ENCODE results near the gene LTA. TPM values are rescaled to one million over a fixed set of nuclear protein-coding genes. Genes with fewer than 3 reads are reported as not detected.

LTA gene
- total and polyA plus RNA-seq, 2 experiments from 2014 or later = not detected

DNA sequence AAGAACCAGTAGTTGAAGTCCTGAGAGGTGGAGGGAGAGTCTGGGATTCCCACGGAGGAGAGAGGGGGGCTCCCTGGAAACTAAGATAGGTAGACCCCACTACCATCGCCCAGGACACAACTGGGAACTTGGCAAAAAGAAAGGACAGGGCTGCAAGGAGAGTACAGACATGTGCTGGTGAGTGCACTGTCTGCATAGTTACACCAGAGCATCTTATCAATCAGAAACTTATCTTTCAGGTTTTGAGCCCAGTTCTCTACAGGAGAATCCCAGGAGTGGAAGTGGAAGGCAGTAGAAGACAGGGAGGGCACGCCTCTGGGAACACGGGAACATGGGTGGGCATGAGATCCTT is 12.5 kb upstream of the LTA start:
- Histone ChIP-seq H3K4me3 (no peak overlapping the region), H2AFZ (no peak overlapping the region), H3K27ac (ENCODE audit: low read depth) (no peak overlapping the region), H3K79me2 (replicated peaks; ENCODE audit: insufficient read depth) (no peaks in the 10 kb centered on the region), H3K9me2 (ENCODE audit: insufficient read depth) (no peaks in the 10 kb centered on the region), H3K4me1 (ENCODE audit: insufficient read depth) (peaks cover 3% of the 10 kb centered on the region; the same call in 1 of the 2 replicates), H3F3A (replicated peaks; ENCODE audit: low read depth) (0 out of 2 replicates have a peak, but pooled peaks cover 2% of the 10 kb centered on the region), H4K20me1 (replicated peaks; ENCODE audit: insufficient read depth) (no peaks in the 10 kb centered on the region), H3K27me3 (ENCODE audit: insufficient read depth) (no peaks in the 10 kb centered on the region), H3K4me2 (no peak overlapping the region), H3K36me3 (ENCODE audit: insufficient read depth) (no peaks in the 10 kb centered on the region)
- Mint-ChIP-seq H3K9me3 (no peaks in the 10 kb centered on the region; the same call in 2 of the 3 replicates), H3K4me1 (peaks cover 18% of the 10 kb centered on the region), H3K27me3 (ENCODE audit: insufficient read depth, low read depth, poor library complexity) (peaks cover 3% of the 10 kb centered on the region), H3K27ac (peak overlapping the region; percentile 76; the same call in 1 of the 2 replicates), H3K4me3 (no peak overlapping the region; the same call in 2 of the 3 replicates), H3K36me3 (ENCODE audit: low read depth) (peaks cover 25% of the 10 kb centered on the region)
- DNase-seq (ENCODE audit: low spot score) (no peak), ATAC-seq (no peak)
- no peak for TF ChIP-seq JUNB (IDR thresholded peaks at IDR 0.05; ENCODE audit: unreplicated experiment)
- no peak for TF ChIP-seq EZH2 (IDR thresholded peaks at IDR 0.05; ENCODE audit: low read depth, unreplicated experiment)
- TF ChIP-seq, protein P1, sequence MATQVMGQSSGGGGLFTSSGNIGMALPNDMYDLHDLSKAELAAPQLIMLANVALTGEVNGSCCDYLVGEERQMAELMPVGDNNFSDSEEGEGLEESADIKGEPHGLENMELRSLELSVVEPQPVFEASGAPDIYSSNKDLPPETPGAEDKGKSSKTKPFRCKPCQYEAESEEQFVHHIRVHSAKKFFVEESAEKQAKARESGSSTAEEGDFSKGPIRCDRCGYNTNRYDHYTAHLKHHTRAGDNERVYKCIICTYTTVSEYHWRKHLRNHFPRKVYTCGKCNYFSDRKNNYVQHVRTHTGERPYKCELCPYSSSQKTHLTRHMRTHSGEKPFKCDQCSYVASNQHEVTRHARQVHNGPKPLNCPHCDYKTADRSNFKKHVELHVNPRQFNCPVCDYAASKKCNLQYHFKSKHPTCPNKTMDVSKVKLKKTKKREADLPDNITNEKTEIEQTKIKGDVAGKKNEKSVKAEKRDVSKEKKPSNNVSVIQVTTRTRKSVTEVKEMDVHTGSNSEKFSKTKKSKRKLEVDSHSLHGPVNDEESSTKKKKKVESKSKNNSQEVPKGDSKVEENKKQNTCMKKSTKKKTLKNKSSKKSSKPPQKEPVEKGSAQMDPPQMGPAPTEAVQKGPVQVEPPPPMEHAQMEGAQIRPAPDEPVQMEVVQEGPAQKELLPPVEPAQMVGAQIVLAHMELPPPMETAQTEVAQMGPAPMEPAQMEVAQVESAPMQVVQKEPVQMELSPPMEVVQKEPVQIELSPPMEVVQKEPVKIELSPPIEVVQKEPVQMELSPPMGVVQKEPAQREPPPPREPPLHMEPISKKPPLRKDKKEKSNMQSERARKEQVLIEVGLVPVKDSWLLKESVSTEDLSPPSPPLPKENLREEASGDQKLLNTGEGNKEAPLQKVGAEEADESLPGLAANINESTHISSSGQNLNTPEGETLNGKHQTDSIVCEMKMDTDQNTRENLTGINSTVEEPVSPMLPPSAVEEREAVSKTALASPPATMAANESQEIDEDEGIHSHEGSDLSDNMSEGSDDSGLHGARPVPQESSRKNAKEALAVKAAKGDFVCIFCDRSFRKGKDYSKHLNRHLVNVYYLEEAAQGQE (IDR thresholded peaks at IDR 0.05; ENCODE audit: unreplicated experiment) = no peak
- no peak for TF ChIP-seq EZH2phosphoT487 (IDR thresholded peaks at IDR 0.05; ENCODE audit: unreplicated experiment)
- TF ChIP-seq STAT1 (IDR thresholded peaks at IDR 0.05; ENCODE audit: unreplicated experiment) = no peak
- TF ChIP-seq ZNF331 (CRISPR knock-in tag; IDR thresholded peaks at IDR 0.05; ENCODE audit: low read depth) = no peak
- TF ChIP-seq, protein P2, sequence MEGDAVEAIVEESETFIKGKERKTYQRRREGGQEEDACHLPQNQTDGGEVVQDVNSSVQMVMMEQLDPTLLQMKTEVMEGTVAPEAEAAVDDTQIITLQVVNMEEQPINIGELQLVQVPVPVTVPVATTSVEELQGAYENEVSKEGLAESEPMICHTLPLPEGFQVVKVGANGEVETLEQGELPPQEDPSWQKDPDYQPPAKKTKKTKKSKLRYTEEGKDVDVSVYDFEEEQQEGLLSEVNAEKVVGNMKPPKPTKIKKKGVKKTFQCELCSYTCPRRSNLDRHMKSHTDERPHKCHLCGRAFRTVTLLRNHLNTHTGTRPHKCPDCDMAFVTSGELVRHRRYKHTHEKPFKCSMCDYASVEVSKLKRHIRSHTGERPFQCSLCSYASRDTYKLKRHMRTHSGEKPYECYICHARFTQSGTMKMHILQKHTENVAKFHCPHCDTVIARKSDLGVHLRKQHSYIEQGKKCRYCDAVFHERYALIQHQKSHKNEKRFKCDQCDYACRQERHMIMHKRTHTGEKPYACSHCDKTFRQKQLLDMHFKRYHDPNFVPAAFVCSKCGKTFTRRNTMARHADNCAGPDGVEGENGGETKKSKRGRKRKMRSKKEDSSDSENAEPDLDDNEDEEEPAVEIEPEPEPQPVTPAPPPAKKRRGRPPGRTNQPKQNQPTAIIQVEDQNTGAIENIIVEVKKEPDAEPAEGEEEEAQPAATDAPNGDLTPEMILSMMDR (conservative IDR thresholded peaks at IDR 0.05; ENCODE audit: low read depth in 2 of 2) = no peak
- TF ChIP-seq CREB1 (CRISPR knock-in tag; IDR thresholded peaks at IDR 0.05; ENCODE audit: low read depth) = no peak
- TF ChIP-seq, protein P3, sequence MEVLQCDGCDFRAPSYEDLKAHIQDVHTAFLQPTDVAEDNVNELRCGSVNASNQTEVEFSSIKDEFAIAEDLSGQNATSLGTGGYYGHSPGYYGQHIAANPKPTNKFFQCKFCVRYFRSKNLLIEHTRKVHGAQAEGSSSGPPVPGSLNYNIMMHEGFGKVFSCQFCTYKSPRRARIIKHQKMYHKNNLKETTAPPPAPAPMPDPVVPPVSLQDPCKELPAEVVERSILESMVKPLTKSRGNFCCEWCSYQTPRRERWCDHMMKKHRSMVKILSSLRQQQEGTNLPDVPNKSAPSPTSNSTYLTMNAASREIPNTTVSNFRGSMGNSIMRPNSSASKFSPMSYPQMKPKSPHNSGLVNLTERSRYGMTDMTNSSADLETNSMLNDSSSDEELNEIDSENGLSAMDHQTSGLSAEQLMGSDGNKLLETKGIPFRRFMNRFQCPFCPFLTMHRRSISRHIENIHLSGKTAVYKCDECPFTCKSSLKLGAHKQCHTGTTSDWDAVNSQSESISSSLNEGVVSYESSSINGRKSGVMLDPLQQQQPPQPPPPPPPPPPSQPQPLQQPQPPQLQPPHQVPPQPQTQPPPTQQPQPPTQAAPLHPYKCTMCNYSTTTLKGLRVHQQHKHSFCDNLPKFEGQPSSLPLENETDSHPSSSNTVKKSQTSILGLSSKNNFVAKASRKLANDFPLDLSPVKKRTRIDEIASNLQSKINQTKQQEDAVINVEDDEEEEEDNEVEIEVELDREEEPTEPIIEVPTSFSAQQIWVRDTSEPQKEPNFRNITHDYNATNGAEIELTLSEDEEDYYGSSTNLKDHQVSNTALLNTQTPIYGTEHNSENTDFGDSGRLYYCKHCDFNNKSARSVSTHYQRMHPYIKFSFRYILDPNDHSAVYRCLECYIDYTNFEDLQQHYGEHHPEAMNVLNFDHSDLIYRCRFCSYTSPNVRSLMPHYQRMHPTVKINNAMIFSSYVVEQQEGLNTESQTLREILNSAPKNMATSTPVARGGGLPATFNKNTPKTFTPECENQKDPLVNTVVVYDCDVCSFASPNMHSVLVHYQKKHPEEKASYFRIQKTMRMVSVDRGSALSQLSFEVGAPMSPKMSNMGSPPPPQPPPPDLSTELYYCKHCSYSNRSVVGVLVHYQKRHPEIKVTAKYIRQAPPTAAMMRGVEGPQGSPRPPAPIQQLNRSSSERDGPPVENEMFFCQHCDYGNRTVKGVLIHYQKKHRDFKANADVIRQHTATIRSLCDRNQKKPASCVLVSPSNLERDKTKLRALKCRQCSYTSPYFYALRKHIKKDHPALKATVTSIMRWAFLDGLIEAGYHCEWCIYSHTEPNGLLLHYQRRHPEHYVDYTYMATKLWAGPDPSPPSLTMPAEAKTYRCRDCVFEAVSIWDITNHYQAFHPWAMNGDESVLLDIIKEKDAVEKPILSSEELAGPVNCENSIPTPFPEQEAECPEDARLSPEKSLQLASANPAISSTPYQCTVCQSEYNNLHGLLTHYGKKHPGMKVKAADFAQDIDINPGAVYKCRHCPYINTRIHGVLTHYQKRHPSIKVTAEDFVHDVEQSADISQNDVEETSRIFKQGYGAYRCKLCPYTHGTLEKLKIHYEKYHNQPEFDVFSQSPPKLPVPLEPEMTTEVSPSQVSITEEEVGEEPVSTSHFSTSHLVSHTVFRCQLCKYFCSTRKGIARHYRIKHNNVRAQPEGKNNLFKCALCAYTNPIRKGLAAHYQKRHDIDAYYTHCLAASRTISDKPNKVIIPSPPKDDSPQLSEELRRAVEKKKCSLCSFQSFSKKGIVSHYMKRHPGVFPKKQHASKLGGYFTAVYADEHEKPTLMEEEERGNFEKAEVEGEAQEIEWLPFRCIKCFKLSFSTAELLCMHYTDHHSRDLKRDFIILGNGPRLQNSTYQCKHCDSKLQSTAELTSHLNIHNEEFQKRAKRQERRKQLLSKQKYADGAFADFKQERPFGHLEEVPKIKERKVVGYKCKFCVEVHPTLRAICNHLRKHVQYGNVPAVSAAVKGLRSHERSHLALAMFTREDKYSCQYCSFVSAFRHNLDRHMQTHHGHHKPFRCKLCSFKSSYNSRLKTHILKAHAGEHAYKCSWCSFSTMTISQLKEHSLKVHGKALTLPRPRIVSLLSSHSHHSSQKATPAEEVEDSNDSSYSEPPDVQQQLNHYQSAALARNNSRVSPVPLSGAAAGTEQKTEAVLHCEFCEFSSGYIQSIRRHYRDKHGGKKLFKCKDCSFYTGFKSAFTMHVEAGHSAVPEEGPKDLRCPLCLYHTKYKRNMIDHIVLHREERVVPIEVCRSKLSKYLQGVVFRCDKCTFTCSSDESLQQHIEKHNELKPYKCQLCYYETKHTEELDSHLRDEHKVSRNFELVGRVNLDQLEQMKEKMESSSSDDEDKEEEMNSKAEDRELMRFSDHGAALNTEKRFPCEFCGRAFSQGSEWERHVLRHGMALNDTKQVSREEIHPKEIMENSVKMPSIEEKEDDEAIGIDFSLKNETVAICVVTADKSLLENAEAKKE (CRISPR knock-in tag; IDR thresholded peaks at IDR 0.05) = no peak
- no peak for TF ChIP-seq POLR2AphosphoS5 (IDR thresholded peaks at IDR 0.05; ENCODE audit: low read depth)
- TF ChIP-seq, protein P4, sequence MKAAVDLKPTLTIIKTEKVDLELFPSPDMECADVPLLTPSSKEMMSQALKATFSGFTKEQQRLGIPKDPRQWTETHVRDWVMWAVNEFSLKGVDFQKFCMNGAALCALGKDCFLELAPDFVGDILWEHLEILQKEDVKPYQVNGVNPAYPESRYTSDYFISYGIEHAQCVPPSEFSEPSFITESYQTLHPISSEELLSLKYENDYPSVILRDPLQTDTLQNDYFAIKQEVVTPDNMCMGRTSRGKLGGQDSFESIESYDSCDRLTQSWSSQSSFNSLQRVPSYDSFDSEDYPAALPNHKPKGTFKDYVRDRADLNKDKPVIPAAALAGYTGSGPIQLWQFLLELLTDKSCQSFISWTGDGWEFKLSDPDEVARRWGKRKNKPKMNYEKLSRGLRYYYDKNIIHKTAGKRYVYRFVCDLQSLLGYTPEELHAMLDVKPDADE (IDR thresholded peaks at IDR 0.05) = no peak
- no peak for TF ChIP-seq NANOG (IDR thresholded peaks at IDR 0.05; ENCODE audit: borderline replicate concordance)
- no peak for TF ChIP-seq ZNF114 (CRISPR knock-in tag; IDR thresholded peaks at IDR 0.05)

Data from GM23338 (cell line).